ENCODE measurements around the gene SLC25A23. TPM values are rescaled to one million over a fixed set of nuclear protein-coding genes. Genes with fewer than 3 reads are reported as not detected.

SLC25A23 gene
- total and polyA plus RNA-seq, 10 of the 15 experiments (the other 5 are each of a cell fraction or from before 2014, with no cell fraction given): 10.2 to 85.8 (median 50.0) TPM

GRCh38 chr19:6465663-6466062, 6.1 kb upstream of the SLC25A23 start (continued):
- no peak for TF ChIP-seq MYC (IDR thresholded peaks at IDR 0.05; ENCODE audit: insufficient read depth, insufficient read length, insufficient replicate concordance, low read length, severe bottlenecking)

- no TSS peak for BruUV-seq (replicated peaks)
- H3K27ac ChIP-seq (ENCODE audit: control insufficient read depth, insufficient read depth): no peak overlapping the region
- no peak overlapping the region for H3K4me3 ChIP-seq
- no peaks in the 10 kb centered on the region for H3K27me3 ChIP-seq (replicated peaks in 1 of 2; ENCODE audit: control insufficient read depth in 2 of 2, insufficient read depth in 2 of 2, low read length in 1 of 2)
- RAD21 ChIA-PET (ENCODE audit: unreplicated experiment): no interaction called here
- intact Hi-C loops (cut with micrococcal nuclease; ENCODE audit: unreplicated experiment) (no loop called here), in situ Hi-C loops (cut with MboI) (no loop called here)
- DNase-seq (ENCODE audit: low read depth, low spot score): no peak
- H4K20me1 ChIP-seq (ENCODE audit: control insufficient read depth, insufficient read depth): no peaks in the 10 kb centered on the region
- H3K9me3 ChIP-seq (replicated peaks; ENCODE audit: control insufficient read depth, insufficient read depth, low read length): no peaks in the 10 kb centered on the region
- no peaks in the 10 kb centered on the region for H3K4me1 ChIP-seq (ENCODE audit: control insufficient read depth, insufficient read depth, low read length)
- POLR2A ChIA-PET: interaction anchor here (0.7 to 1.2 kb wide), 2 partner anchors 16 to 22 kb away, joined by 3 read pairs; no protein-coding TSS in a partner anchor
- no peak overlapping the region for H2AFZ ChIP-seq (ENCODE audit: control insufficient read depth, low read depth, low read length)
- H3K4me2 ChIP-seq (ENCODE audit: control insufficient read depth, insufficient read depth): no peak overlapping the region
- no peak overlapping the region for H3K9ac ChIP-seq (ENCODE audit: control insufficient read depth, insufficient read depth, low read length)
- no peaks in the 10 kb centered on the region; a peak in 1 of 4 replicates for H3K36me3 ChIP-seq (ENCODE audit: control insufficient read depth in 2 of 2, insufficient read depth in 2 of 2, low read length in 1 of 2)
- no peak for ATAC-seq
- SMC1A ChIA-PET (ENCODE audit: uncharacterized antibody, unreplicated experiment): no interaction called here
- CTCF ChIA-PET: interaction anchor here (0.9 kb wide), 1 partner anchor 16 kb away, joined by 4 read pairs; no protein-coding TSS in a partner anchor
- FAIRE-seq: no peak
- WGBS (ENCODE audit: insufficient coverage, insufficient replicate concordance, low lambda C conversion rate, missing lambda C conversion rate): 61% methylated on average over 9 of the region's 9 CpGs
- H3K79me2 ChIP-seq (ENCODE audit: control insufficient read depth, insufficient read depth, low read length): no peaks in the 10 kb centered on the region
- TF ChIP-seq RUNX3 (IDR thresholded peaks at IDR 0.05; ENCODE audit: low read length): no peak
- TF ChIP-seq NR2C2 (IDR thresholded peaks at IDR 0.05; ENCODE audit: borderline replicate concordance, control insufficient read depth, insufficient read length, low read depth): no peak
- TF ChIP-seq MYB (IDR thresholded peaks at IDR 0.05; ENCODE audit: borderline replicate concordance, low read depth, low read length): no peak
- TF ChIP-seq RFX5 (IDR thresholded peaks at IDR 0.05; ENCODE audit: low read depth, low read length): no peak
- TF ChIP-seq, protein P1, sequence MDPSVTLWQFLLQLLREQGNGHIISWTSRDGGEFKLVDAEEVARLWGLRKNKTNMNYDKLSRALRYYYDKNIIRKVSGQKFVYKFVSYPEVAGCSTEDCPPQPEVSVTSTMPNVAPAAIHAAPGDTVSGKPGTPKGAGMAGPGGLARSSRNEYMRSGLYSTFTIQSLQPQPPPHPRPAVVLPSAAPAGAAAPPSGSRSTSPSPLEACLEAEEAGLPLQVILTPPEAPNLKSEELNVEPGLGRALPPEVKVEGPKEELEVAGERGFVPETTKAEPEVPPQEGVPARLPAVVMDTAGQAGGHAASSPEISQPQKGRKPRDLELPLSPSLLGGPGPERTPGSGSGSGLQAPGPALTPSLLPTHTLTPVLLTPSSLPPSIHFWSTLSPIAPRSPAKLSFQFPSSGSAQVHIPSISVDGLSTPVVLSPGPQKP (IDR thresholded peaks at IDR 0.05; ENCODE audit: low read depth, low read length): no peak
- TF ChIP-seq, protein P2, sequence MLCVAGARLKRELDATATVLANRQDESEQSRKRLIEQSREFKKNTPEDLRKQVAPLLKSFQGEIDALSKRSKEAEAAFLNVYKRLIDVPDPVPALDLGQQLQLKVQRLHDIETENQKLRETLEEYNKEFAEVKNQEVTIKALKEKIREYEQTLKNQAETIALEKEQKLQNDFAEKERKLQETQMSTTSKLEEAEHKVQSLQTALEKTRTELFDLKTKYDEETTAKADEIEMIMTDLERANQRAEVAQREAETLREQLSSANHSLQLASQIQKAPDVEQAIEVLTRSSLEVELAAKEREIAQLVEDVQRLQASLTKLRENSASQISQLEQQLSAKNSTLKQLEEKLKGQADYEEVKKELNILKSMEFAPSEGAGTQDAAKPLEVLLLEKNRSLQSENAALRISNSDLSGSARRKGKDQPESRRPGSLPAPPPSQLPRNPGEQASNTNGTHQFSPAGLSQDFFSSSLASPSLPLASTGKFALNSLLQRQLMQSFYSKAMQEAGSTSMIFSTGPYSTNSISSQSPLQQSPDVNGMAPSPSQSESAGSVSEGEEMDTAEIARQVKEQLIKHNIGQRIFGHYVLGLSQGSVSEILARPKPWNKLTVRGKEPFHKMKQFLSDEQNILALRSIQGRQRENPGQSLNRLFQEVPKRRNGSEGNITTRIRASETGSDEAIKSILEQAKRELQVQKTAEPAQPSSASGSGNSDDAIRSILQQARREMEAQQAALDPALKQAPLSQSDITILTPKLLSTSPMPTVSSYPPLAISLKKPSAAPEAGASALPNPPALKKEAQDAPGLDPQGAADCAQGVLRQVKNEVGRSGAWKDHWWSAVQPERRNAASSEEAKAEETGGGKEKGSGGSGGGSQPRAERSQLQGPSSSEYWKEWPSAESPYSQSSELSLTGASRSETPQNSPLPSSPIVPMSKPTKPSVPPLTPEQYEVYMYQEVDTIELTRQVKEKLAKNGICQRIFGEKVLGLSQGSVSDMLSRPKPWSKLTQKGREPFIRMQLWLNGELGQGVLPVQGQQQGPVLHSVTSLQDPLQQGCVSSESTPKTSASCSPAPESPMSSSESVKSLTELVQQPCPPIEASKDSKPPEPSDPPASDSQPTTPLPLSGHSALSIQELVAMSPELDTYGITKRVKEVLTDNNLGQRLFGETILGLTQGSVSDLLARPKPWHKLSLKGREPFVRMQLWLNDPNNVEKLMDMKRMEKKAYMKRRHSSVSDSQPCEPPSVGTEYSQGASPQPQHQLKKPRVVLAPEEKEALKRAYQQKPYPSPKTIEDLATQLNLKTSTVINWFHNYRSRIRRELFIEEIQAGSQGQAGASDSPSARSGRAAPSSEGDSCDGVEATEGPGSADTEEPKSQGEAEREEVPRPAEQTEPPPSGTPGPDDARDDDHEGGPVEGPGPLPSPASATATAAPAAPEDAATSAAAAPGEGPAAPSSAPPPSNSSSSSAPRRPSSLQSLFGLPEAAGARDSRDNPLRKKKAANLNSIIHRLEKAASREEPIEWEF (IDR thresholded peaks at IDR 0.05; ENCODE audit: insufficient replicate concordance, low read depth, low read length): no peak
- no peak for TF ChIP-seq TCF7 (IDR thresholded peaks at IDR 0.05; ENCODE audit: borderline replicate concordance)
- TF ChIP-seq ZZZ3 (IDR thresholded peaks at IDR 0.05; ENCODE audit: control insufficient read depth, insufficient read length, low read depth): no peak
- TF ChIP-seq NFYA (IDR thresholded peaks at IDR 0.05; ENCODE audit: borderline replicate concordance, low read depth, low read length): no peak
- TF ChIP-seq GATAD2B (conservative IDR thresholded peaks at IDR 0.05; ENCODE audit: low read depth): no peak
- TF ChIP-seq STAT1 (conservative IDR thresholded peaks at IDR 0.05): no peak
- TF ChIP-seq, protein P3, sequence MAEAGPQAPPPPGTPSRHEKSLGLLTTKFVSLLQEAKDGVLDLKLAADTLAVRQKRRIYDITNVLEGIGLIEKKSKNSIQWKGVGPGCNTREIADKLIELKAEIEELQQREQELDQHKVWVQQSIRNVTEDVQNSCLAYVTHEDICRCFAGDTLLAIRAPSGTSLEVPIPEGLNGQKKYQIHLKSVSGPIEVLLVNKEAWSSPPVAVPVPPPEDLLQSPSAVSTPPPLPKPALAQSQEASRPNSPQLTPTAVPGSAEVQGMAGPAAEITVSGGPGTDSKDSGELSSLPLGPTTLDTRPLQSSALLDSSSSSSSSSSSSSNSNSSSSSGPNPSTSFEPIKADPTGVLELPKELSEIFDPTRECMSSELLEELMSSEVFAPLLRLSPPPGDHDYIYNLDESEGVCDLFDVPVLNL (IDR thresholded peaks at IDR 0.05; ENCODE audit: low read depth, low read length): no peak
- no peak for TF ChIP-seq IRF4 (IDR thresholded peaks at IDR 0.05; ENCODE audit: low read depth, low read length)
- TF ChIP-seq PML (IDR thresholded peaks at IDR 0.05; ENCODE audit: low read length): no peak
These were observed 5.4 kb upstream of the SLC25A23 start for GRCh38 chr19:6465006-6465405.
